Activated CD8-positive, alpha-beta memory T cell treated with anti-CD3 and anti-CD28 coated beads for 24 hours (primary cell): ENCODE results near the gene CAMK4.
"Not testable (repeated sequence)": the region's sequence is repeated elsewhere in the genome, so short reads cannot be mapped to it uniquely, and the experiment has no call there.

Experiments
- DNase-seq: peaks from one replicate; pipeline ENCODE4 v3.0.0-alpha.2; 2020

The CAMK4 gene

DNA sequence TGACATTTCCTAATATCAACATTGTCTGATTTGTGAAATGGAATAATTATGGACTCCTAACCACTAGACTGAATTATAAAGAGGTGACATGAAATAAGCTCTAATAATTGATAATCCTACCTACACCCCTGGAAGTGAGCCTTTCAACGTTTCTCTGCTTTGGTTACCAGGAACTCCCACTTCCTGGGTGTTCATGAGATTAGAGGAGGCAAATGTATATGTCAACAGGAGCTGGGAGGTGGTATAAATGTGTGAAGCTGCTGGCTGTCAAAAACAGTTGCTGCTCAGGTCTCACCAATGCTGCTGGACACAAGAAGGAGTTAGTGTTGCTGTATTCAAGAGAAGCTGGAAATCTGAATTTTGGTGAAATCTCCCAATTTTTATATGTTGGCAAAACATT is 96.8 kb downstream of the CAMK4 start:
- DNase-seq = no peak

DNA sequence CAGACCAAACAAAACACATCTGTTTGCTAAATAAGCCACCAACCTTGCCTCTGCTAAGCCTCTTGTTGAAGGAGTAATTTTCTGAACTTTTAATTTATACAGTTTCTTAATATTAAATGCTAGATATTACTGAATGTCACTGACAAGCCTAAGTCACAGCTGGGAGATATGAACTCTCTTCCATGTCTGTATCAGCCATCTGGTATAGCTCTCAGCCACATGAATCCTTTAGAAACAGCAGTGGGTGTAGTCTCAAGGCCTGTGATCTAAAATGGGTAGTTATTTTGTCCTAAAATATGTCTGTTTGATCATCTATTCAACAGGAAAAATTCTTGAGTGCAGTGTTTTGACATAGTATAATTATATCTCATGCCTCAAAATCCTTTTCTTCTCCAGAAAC is 97.2 kb downstream of the CAMK4 start:
- DNase-seq = no peak

DNA sequence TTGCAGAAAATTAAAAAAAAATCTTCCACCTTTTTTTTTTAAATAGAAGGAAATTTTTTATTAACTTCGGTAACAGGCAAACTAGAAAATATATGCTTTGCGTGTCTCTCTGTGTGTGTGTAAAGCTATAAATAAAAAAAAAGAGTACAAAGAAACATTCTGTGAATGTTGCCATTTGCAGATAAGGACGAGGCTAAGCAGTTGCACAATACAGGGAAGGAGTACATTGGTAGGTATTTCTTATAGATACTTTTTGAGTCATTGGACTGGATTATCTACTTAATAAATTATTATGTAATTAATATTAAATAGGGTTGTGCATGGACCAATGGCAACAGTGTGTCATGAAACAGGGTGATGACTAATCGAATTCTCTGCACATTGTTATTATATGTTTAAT is 102.4 kb downstream of the CAMK4 start:
- no peak for DNase-seq

DNA sequence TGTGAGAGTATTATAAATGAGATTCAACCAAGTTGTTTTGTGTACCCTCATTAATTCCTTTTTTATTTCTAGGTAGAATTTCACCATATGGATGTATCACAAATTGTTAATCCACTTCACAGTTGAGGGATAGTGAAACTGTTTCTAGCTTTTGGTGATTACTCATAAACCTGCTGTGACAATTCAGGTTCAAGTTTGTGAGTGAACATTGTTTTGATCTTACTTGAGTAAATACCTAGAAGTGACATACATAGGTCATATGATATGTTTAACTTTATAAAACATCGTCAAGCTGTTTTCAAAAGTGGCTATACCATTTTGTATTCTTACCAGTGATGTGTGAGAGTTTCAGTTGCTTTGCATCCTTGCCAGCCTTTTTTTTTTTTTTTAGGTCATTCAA is 112.9 kb downstream of the CAMK4 start:
- DNase-seq = no peak

DNA sequence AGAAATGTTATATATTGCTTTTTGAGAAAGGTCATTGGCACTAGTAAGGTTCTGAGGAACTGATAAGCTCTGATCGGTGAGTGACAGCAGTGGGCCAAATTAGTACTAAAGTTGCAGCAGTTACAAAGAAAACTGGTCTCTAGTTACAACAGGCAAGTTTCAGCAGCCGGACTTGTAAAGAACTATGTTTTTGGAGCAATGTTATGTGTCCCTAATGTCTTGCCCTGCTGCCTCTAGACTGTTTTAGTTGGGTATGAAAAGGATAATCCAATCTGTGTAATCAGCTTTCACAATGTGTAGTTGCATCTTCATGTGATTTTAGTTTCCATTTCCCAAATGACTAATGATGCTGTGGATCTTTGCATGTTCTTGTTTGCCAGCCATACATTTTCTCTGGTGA is 113.5 kb downstream of the CAMK4 start:
- DNase-seq = no peak

DNA sequence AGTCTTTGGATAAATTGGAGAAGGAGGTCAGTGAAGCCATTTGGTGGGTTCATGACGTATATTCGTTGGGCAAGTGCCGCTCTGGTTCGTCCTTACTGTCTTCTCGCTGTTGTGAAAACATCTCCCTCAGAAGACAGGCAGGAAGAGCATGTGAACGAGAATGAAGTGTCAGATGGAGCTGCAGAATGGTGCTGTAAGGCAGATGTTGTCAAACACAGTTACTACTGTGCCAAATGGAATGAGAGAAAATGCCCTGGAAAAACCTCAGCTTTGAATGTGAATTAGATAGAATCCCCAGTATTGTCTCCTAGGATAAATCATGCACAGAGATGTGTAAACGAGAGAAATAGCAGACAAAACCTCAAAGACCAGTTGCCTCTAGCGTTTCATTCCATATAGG is 121.5 kb downstream of the CAMK4 start:
- DNase-seq = no peak

DNA sequence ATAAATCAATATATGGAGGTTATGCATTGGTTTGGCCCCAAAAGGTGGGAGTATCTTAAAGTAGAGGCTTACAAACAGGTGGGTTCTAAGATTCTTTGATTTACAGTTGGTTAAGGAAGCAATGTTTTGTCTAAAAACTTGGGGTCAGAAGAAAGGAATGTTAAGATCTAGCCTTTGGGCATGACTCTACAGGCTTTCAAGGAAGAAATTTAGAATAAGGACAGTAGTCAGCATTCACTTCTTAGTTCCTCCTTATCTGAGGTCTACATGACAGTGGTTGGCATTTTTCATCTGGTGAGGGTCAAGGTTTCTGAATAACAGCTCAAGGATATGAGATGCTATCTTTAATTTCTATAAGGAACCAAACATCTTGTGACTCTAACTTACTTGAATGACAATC is 122.8 kb downstream of the CAMK4 start:
- no peak for DNase-seq

DNA sequence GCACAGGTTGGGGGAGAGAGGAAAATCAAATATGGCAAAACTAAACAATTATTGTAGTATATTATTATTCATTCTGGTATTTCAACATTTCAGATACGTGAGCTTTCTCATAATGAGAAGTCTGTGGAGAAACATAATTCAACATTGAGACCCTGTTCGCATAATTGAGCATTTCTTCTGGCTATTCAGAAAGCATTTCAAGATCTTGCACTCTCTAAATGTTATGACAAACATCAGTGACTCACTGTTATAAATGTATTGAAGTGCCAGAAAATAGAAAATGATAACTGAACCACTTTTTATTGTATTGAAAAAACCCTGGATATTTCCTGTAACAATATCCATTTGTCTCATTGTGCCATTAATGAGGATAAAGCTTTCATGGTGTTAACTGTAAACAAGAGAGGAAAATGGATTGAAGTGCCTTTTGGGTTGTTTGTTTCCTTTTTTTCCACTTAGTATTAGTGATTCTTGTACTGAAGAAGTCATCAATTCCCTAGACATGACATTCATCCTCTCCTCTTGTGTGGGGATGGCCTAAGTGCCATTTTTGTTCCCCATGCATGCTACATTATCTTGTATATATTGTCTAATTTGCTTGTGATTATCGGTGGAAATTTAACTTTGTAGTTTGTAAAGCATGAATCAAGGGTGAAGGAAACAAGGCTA is 124.6 kb downstream of the CAMK4 start:
- DNase-seq = no peak

DNA sequence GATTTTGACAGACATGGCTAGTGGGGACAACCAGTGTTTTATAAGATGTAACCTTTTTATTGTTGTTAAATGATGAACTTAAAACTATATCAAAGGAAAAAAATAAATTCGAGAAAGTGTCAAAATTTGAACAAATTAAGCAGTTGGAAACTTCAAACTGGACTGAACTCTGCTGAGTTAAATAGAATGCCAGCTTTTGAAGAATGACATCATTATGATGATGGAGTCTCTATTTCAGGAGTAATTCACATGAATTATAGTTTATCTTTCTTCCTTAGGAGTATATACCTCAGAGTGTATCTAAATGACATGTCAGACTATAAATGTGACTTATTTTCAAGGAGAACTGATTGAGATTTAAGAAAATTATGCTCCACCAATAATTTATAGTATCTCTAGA is 125.2 kb downstream of the CAMK4 start:
- DNase-seq = no peak

DNA sequence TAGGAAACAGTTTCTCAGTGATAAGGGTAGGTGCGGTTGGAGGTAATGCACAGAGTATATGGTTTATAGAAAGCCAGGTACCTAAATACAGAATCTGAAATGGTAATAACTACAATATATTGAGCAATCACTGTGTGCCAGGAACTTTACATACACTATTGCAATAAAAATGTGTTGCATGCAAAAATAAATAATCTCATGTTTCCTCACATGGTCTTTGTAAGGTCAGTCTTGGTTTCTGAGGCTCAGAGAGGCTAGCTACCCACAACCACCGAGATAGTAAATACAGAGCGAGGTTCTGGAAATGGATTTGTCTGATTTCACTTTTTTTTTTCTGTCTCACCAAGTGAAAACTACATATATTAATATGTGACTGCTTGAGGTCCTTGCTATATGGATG is 128.9 kb downstream of the CAMK4 start:
- DNase-seq = no peak

DNA sequence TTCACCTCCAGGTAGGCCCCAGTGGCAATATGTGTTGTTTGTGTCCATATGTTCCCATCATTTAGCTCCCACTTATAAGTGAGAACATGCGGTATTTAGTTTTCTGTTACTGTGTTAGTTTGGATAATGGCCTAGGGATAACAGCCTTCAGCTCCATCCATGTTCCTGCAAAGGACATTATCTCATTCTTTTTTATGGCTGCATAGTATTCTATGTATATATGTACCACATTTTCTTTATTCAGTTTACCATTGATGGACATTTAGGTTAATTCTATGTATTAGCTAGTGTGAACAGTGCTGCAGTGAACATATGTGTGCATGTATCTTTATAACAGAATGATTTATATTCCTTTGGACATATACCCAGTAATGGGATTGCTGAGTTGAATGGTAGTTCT is 134.5 kb downstream of the CAMK4 start:
- DNase-seq = not testable (repeated sequence)

DNA sequence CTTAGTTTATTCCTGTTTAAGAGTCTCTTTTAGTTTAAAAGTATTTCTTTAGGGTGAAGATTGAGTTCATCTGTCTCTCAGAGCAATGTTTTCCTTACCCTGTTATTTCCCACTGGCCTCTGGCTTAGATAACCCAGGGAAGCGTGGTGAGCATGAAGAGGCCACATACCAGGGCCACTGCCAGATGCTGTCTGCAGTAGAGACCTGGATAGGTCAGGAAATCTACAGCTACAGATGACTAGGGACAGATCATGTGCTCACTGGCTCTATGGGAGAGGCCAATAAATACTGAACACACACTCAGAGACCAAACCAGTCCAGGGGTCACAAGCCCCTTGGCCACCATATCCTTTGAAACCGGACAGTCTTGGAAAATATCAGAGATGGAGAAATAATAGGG is 136.0 kb downstream of the CAMK4 start:
- DNase-seq = no peak

DNA sequence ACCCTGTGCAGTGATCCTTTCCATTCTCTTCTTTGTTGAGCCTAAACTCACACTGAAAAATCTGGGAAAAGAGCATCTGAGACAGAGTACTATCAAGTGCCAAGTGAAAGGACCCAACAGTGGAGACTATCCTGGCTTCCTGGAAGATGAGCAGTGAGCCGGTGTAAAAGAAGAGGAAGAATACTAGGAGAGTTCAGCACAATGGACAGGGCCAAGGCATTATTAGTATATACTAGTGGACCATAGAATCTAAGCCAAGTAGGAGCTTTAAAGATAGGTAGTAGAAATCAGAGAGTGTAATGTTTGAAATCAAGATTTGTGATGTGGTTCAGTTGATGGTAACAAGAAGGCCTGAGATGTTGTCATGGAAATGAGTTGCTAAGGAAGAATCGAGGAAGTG is 140.8 kb downstream of the CAMK4 start:
- DNase-seq = no peak

DNA sequence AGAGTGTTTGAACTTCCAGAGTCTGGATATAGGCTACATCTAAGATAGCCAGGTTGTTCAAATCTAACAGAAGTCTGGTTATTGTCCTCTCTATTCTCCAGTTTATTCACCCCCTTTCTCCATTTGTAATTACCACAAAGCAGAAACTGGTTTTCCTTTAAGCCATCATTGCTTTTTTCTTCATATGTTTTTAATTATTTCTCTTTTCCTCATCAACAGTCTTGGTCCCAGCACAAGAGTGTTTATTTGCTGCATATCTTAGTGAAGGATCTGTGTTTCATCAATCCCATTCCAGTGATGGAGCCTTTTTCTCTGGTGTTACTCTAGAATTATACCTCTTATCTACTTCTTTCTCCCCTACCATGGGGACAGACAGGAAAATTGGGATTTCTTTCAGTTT is 142.2 kb downstream of the CAMK4 start:
- DNase-seq = no peak

DNA sequence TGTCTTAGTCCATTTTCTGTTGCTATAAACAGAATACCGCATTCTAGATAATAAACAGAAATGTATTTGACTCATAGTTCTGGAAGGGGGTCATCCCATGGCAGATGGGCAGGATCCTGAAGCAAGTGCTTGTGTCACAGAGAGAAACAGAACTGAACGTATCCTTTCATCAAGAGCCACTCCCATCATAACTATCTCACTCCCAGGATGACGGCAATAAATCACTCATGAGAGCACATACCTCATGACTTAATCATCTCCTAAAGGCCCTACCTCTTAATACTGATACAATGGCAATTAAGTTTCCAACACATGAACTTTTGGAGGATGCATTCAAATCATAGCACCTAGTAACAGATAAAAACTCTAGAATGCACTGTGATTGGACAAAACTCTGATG is 142.9 kb downstream of the CAMK4 start:
- no peak for DNase-seq

DNA sequence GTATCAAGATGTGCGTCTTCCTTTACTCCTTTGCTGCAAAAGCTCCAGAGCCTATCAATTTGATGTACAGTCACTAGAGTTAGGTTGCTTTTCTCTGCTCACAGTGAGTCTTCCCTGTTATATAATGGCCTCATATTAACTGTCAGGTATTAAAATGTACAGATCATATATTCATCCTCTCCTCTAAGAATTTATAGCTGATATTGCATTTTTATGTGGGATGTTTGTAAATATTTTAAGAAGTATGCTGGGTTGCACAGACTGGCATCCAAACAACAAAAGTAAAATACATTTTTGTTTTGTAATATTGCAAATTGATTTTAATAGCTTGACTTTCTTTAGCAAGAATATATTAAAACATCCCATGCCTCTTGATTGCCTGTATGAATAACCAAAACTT is 148.6 kb downstream of the CAMK4 start:
- DNase-seq = no peak

DNA sequence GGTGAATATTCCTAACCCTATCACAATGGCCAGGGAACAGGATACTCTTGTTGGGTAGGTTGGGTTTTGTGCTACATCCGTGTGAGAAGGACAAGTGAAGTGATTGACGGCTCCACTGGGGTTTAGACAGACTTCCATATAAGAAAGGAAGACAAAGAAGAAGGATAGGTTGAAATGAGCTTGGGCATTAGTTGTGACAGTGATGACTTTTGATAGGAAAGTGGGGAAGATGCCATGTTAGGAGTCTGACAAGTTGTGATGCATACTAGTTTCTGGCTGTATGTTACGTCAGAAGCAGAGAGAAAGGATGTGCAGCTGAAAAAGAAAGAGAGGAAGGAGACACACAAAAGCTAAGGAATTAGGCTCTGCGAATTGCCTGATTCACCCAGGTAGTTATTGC is 150.2 kb downstream of the CAMK4 start:
- no peak for DNase-seq

DNA sequence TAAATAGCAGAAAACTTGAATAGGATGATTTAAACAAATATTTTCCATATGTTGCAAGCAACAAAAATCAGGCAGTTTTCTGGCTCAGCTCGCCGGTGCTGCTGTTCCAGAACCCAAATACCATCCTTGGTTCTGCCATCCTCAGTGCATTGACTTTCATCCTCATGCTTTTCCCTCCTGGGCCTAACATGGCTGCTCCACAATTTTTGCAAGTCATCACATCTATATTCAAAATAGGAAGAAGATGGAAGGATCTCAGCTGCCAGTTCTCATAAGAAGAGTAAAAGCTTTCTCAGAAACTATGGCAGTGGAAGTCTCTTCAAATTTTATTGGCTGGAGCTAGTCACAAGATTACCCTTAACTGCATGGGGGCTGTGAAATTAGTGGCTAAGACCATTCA is 151.5 kb downstream of the CAMK4 start:
- no peak for DNase-seq

DNA sequence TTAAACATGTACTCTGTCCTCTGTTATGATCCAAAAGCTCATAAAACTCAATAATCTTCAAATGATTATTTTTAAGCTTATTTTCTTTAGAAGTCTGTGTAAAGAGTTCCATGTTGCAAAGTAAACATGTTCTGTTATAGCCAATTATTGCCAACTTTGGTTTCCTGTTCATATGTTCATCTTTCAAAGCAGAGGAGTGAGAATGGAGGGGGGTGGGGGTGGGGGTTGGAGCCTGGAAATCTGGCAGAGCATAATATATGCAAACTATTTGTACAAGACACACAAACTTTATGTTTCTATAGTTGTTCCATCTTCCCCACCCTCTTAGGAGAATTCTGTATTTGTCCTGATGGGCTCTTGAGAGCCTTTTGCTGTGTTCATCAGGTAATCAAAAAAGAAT is 153.1 kb downstream of the CAMK4 start:
- DNase-seq = no peak

DNA sequence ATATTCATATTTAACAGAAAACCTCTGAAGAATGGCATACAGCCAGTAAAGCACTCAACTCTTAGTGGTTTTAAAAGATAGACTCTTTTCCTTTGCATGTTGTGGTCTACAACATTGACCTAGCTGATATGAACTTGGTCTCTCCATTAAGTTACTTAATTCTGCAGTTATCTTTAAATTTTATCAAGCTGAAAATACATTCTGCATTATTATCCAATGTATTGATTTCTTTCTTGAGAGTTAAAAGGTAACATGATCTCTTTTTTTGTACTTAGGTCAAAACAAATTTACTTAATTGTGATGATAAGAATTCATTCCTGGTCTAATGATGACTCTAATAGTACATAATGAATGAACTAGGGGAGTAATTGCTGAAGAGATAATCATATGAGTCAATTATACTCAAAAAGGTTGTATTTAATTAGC is 155.2 kb downstream of the CAMK4 start:
- no peak for DNase-seq

DNA sequence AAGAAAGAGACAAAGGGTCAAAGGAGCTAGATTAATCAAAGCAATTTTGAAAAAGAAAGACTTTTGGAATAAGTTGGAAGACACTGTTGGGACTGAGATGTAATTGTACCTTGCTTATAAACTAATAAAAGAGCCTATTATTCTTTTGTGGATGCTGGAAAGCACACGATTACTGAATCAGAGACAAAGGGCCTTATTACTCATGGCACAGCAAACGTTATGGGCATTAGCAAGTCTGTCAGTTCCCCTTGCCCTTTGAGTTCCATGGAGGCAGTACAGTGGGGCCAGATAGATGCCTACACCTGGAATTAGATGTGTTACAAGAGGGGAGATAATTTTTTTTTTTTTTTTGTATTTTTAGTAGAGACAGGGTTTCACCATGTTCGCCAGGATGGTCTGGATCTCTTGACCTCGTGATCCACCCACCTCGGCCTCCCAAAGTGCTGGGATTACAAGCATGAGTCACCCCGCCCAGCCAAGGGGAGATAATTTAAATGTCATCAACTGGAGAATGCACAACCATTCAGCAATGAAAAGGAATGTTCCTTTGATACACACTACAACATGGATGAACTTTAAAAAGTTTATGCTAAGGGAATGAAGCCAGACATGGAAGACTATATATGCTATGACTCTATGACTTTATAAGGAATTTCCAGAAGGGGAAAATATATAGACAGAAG is 159.2 kb downstream of the CAMK4 start:
- no peak for DNase-seq

DNA sequence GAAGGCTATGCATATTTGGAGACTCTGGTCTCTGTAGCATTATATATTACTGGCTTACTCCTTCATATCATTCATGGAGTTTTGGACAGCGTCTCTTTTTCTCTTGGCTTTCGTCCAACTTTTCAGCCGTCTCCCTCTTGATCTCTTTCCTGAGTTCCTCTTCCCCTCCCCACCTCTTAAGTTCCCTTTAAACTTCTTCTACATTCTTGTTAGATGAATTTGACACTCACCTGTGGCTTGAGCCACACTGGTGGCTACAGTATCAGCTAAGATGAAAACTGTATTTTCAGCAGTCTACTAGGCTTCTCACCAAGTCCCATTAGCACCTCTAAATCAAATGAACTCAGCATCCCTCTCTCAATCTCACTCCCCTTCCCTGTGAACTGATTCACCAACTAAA is 160.0 kb downstream of the CAMK4 start:
- DNase-seq = no peak

DNA sequence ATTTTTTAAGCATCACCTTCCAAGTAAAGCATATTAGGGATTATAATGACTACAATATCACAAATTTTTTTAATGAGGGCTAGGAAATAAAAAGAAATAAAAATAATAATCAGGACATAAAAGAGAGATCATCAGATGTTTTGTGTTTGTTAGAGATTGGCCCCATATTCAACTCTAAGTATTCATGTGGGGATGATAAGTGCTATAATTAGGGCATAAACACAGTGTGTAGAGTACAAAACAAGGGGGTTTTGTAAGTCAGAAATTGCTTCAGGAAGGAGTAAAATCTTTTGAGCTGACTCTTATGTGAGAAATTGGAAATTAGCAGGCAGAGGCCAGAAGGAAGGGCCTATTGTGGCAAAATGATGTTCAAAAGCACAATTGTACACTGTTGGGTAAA is 160.9 kb downstream of the CAMK4 start:
- no peak for DNase-seq

DNA sequence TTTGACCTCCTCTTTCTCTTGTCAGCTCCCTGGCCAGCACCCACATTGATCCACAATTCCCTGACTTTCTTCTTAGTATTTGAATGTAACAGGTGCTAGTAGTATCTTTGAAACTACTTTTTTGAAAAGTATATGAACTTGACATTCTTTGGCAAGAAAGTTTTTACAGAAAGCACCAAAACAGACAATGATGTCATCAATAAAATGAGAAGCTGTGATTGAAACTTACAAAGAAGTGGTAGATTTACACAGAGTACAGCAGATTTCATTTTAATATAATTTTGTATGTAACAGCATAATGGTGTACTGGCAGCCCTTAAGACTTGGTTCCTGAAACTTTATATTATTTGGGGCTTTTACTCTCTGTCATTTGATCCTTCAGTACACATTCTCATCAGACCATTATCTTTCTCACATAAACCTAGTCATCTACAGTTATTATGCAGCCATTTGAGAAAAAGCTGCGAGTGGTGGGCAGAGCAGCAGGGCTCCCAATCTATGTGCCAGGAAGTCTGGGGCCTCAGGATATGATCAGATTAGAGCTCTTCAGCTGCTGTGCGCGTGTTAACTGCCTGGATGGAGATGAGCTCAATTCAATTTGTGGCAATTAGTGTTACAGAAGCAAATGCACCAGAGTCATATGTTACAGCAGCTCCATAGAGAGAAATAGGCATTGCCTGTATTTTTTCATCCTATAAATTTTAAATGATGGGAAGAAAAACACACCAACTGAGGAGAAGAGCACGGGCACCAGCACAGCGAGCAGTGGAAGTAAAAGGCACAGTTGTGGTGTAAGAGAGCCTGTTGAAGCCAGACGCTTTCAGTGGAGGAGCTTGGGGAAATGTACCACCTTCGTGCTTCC is 162.0 kb downstream of the CAMK4 start:
- no peak for DNase-seq
